ENCODE data around the gene GRAP2. TPM values are rescaled to one million over a fixed set of nuclear protein-coding genes. Genes with fewer than 3 reads are reported as not detected.
A peak's percentile ranks its signal among the peaks of the same experiment; 100 is the strongest.

The GRAP2 gene
- total RNA-seq, 2 experiments from 2014 or later, result 183 to 257 TPM

DNA sequence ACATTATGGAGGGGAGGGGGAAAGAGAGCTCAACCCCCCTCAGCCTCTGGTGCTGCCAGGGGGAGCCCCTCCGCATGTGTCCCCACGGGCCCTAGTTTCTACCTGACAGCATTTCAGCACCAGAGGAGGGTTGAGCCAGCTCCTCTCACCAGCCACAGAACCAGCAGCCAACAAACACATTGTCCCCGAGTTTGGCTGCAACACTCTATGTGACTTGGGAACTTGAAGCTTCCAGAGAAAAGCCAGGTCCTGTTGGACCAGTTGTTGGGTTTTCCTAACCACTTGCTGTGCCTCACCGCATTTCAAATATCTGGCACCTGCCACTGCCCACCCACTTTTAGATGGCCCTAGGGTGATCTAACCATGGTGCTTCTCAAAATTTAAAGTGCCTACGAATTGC, 72.8 kb downstream of the GRAP2 start:
- DNase-seq (no peak), ATAC-seq (no peak)
- Mint-ChIP-seq H3K27me3 (no peaks in the 10 kb centered on the region), H3K36me3 (peaks cover 77% of the 10 kb centered on the region), H3K4me3 (no peak overlapping the region), H3K9me3 (ENCODE audit: low read depth) (no peaks in the 10 kb centered on the region), H3K4me1 (peaks cover 3% of the 10 kb centered on the region), H3K27ac (no peak overlapping the region)
- CTCF ChIA-PET, result interaction anchor here (0.5 to 1.1 kb wide), 2 partner anchors 12 to 372 kb away, joined by 3 to 5 read pairs; no protein-coding TSS in a partner anchor

GRCh38 chr22:39974065-39974464, 73.2 kb downstream of the GRAP2 start:
- Mint-ChIP-seq H3K27ac (no peak overlapping the region), H3K4me3 (no peak overlapping the region), H3K4me1 (peaks cover 6% of the 10 kb centered on the region), H3K9me3 (ENCODE audit: low read depth) (no peaks in the 10 kb centered on the region), H3K27me3 (no peaks in the 10 kb centered on the region), H3K36me3 (peaks cover 73% of the 10 kb centered on the region)
- no peak for ATAC-seq
- CTCF ChIA-PET, result interaction anchor here (0.5 kb wide), 1 partner anchor 372 kb away, joined by 3 read pairs; no protein-coding TSS in a partner anchor
- DNase-seq, result no peak

DNA sequence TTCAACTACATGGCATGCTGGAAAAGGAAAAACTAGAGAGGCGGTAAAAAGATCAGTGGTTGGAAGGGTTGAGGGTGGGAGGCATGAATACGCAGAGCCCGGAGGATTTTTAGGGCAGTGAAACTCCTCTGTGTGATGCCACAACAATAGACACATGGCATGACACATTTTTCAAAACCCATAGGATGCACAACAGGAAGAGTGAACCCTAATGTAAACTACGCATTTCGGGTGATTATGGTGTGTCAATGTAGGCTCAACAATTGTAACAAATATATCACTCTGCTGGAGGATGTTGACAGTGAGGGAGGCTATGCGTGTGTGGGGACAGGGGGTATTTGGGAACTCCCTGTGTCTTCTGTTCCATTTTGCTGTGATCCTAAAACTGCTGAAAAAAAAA, 78.2 kb downstream of the GRAP2 start:
- Mint-ChIP-seq H3K27me3 (no peaks in the 10 kb centered on the region), H3K4me1 (peaks cover 15% of the 10 kb centered on the region), H3K4me3 (no peak overlapping the region), H3K27ac (peak overlapping the region; percentile 30), H3K36me3 (peaks cover 29% of the 10 kb centered on the region), H3K9me3 (ENCODE audit: low read depth) (no peaks in the 10 kb centered on the region)
- no peak for DNase-seq
- ATAC-seq, result no peak
- CTCF ChIA-PET, result no interaction called here

DNA sequence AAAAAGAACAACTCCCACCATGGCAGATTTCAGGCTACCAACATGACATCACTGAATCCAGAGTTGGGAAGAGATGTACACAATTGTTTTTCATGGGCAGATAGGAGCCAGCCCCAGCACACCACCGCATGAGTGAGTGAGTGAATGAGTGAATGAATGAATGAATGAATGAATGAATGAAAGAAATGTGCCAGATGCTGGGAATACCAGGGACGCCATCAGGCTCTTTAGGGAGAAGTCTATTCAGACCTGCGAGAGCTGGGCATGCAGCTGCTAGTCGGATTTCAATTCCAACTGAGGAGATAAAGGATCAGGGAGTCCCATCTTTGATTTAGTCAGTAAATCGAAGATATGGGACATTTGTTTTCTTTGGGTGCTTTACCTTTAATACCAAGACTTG, 78.6 kb downstream of the GRAP2 start:
- H3K27me3 Mint-ChIP-seq, result no peaks in the 10 kb centered on the region
- H3K9me3 Mint-ChIP-seq (ENCODE audit: low read depth), result no peaks in the 10 kb centered on the region
- H3K27ac Mint-ChIP-seq, result peak overlapping the region; percentile 8
- peaks cover 15% of the 10 kb centered on the region for H3K4me1 Mint-ChIP-seq
- no peak for DNase-seq
- CTCF ChIA-PET, result no interaction called here
- peaks cover 27% of the 10 kb centered on the region for H3K36me3 Mint-ChIP-seq
- ATAC-seq, result no peak
- no peak overlapping the region for H3K4me3 Mint-ChIP-seq

DNA sequence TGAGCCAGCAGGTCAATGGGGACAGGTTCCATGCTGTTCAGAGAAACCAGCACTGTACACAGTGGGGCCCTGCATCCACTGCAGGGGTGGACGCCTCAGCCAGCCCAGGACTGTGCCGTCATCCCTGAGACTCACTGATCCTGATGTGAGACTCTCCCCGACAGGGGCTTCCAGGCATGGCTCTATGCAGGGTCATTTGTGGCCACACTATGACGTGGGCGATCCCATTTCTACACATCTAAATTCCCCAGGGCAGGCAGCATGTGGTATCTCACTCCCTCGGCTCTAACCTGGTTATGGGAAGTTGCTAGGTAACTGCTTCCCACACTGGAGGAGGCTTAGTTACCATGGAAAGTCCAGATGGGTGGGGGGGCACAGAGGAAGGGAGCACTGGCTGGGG, 79.7 kb downstream of the GRAP2 start:
- no peak overlapping the region for H3K4me3 Mint-ChIP-seq
- no peaks in the 10 kb centered on the region for H3K9me3 Mint-ChIP-seq (ENCODE audit: low read depth)
- H3K4me1 Mint-ChIP-seq, result peaks cover 19% of the 10 kb centered on the region
- no peaks in the 10 kb centered on the region for H3K27me3 Mint-ChIP-seq
- peaks cover 17% of the 10 kb centered on the region for H3K36me3 Mint-ChIP-seq
- H3K27ac Mint-ChIP-seq, result no peak overlapping the region
- ATAC-seq (peak; percentile 13), DNase-seq (no peak)
- CTCF ChIA-PET, result no interaction called here

DNA sequence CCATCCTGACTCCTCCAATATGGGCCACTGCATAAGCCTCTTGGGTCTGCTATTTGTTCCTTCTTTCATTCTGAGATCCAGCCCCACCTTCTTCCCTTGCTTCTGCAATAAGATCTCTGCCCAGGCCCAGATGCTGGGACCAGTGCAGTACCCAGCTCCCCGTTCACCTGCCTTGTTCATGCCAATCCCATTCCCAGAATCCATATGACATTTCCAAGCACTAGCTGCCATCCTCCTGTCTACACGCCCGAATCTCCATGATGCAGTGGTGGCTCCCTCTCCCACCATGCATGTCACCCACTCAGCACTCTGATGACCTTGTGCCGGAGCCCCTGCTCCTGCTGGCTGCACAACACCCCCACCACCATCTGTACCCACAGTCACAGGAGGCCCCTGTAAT, 82.5 kb downstream of the GRAP2 start:
- H3K9me3 Mint-ChIP-seq (ENCODE audit: low read depth), result no peaks in the 10 kb centered on the region
- CTCF ChIA-PET, result interaction anchor here (0.7 kb wide), 1 partner anchor 228 kb away, joined by 3 read pairs; no protein-coding TSS in a partner anchor
- ATAC-seq, result no peak
- H3K4me1 Mint-ChIP-seq, result peaks cover 21% of the 10 kb centered on the region
- H3K36me3 Mint-ChIP-seq, result no peaks in the 10 kb centered on the region
- no peak overlapping the region for H3K4me3 Mint-ChIP-seq
- DNase-seq, result no peak
- no peaks in the 10 kb centered on the region for H3K27me3 Mint-ChIP-seq
- H3K27ac Mint-ChIP-seq, result no peak overlapping the region

DNA sequence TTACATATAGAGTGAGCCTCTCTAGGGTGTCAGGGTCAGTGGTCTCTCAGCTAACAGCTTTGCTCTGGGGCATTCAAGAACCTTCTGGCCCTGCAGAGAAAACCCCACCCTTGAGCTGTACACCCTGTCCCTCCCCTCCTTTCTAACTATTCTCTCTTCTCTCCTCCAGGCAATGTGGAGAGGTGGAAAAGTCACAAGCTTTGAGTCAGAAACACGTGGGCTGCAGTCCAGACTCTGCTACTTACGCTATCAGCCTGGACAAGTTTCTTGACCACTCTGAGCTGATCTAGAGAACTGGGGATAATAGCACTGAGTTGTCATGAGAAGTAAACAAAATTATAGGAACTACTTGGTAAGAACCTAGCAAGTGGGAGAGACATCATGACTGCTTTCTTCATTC, 83.1 kb downstream of the GRAP2 start:
- H3K4me3 Mint-ChIP-seq, result no peak overlapping the region
- ATAC-seq (no peak), DNase-seq (no peak)
- no peaks in the 10 kb centered on the region for H3K9me3 Mint-ChIP-seq (ENCODE audit: low read depth)
- peaks cover 18% of the 10 kb centered on the region for H3K4me1 Mint-ChIP-seq
- H3K27me3 Mint-ChIP-seq, result peaks cover 4% of the 10 kb centered on the region
- H3K36me3 Mint-ChIP-seq, result no peaks in the 10 kb centered on the region
- no peak overlapping the region for H3K27ac Mint-ChIP-seq
- CTCF ChIA-PET, result interaction anchor here (1.0 kb wide), 1 partner anchor 40 kb away, joined by 3 read pairs; no protein-coding TSS in a partner anchor

GRCh38 chr22:39984746-39985145, 83.9 kb downstream of the GRAP2 start:
- H3K27me3 Mint-ChIP-seq, result peaks cover 6% of the 10 kb centered on the region
- no peaks in the 10 kb centered on the region for H3K9me3 Mint-ChIP-seq (ENCODE audit: low read depth)
- ATAC-seq (no peak), DNase-seq (no peak)
- CTCF ChIA-PET, result interaction anchor here (1.0 kb wide), 1 partner anchor 40 kb away, joined by 3 read pairs; no protein-coding TSS in a partner anchor
- H3K36me3 Mint-ChIP-seq, result no peaks in the 10 kb centered on the region
- peaks cover 13% of the 10 kb centered on the region for H3K4me1 Mint-ChIP-seq
- H3K4me3 Mint-ChIP-seq, result no peak overlapping the region
- no peak overlapping the region for H3K27ac Mint-ChIP-seq

DNA sequence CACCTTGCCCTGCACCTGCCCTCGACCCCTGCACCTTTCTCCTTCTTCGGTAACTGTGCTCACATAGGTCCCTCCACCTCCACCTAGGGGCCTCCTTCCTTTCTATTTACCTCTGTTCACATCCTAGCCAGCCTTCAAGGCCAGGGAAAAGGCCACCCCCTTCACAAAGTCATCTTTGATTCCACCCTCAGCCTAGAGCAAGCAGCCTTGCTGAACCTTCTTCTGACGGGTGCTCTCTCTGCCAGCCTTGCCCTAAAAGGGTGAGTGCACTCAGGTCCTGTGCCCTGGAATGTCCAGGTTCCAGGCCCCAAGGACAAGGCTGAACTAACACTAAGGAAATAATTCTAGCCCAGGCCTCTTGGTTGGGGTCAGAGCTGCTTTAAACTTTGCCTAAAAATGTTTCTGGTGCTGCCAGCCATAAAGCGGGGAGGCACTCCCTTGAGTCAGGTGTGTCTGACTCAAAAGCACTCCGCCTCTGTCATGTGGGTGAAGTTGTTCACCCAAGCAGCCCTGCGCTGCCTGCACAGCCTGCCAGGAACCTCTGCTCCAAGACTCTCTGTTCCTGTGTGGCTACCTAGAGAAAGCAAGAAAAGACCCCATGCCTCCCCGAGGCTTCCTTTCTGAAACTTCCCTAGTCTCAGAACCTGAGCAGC, 84.6 kb downstream of the GRAP2 start:
- Mint-ChIP-seq H3K4me3 (no peak overlapping the region), H3K27ac (no peak overlapping the region), H3K36me3 (no peaks in the 10 kb centered on the region), H3K27me3 (peaks cover 7% of the 10 kb centered on the region), H3K9me3 (ENCODE audit: low read depth) (no peaks in the 10 kb centered on the region), H3K4me1 (peaks cover 9% of the 10 kb centered on the region)
- CTCF ChIA-PET, result interaction anchor here (1.4 kb wide), 1 partner anchor 416 kb away, joined by 7 read pairs; no protein-coding TSS in a partner anchor
- ATAC-seq (peak; percentile 45), DNase-seq (no peak)

- DNase-seq, result no peak
- peaks cover 33% of the 10 kb centered on the region for H3K27me3 Mint-ChIP-seq
- no peak for ATAC-seq
- H3K9me3 Mint-ChIP-seq (ENCODE audit: low read depth), result no peaks in the 10 kb centered on the region
- peaks cover 9% of the 10 kb centered on the region for H3K4me1 Mint-ChIP-seq
- no peaks in the 10 kb centered on the region for H3K36me3 Mint-ChIP-seq
- CTCF ChIA-PET, result no interaction called here
- no peak overlapping the region for H3K4me3 Mint-ChIP-seq
- no peak overlapping the region for H3K27ac Mint-ChIP-seq
Observed at GRCh38 chr22:39988386-39989114, 87.7 kb downstream of the GRAP2 start.

GRCh38 chr22:39989633-39990032, 88.7 kb downstream of the GRAP2 start:
- no peaks in the 10 kb centered on the region for H3K9me3 Mint-ChIP-seq (ENCODE audit: low read depth)
- DNase-seq (no peak), ATAC-seq (no peak)
- H3K4me1 Mint-ChIP-seq, result peaks cover 14% of the 10 kb centered on the region
- CTCF ChIA-PET, result no interaction called here
- H3K4me3 Mint-ChIP-seq, result no peak overlapping the region
- no peaks in the 10 kb centered on the region for H3K36me3 Mint-ChIP-seq
- peaks cover 42% of the 10 kb centered on the region for H3K27me3 Mint-ChIP-seq
- no peak overlapping the region for H3K27ac Mint-ChIP-seq

- Mint-ChIP-seq H3K27ac (no peak overlapping the region), H3K4me1 (peaks cover 9% of the 10 kb centered on the region), H3K27me3 (peaks cover 43% of the 10 kb centered on the region), H3K4me3 (no peak overlapping the region), H3K36me3 (no peaks in the 10 kb centered on the region), H3K9me3 (ENCODE audit: low read depth) (no peaks in the 10 kb centered on the region)
- CTCF ChIA-PET, result interaction anchor here (0.6 to 1.1 kb wide), 2 partner anchors 22 to 34 kb away, joined by 3 read pairs; no protein-coding TSS in a partner anchor
- ATAC-seq (no peak), DNase-seq (no peak)
Observed at GRCh38 chr22:39990686-39991085, 89.8 kb downstream of the GRAP2 start.

DNA sequence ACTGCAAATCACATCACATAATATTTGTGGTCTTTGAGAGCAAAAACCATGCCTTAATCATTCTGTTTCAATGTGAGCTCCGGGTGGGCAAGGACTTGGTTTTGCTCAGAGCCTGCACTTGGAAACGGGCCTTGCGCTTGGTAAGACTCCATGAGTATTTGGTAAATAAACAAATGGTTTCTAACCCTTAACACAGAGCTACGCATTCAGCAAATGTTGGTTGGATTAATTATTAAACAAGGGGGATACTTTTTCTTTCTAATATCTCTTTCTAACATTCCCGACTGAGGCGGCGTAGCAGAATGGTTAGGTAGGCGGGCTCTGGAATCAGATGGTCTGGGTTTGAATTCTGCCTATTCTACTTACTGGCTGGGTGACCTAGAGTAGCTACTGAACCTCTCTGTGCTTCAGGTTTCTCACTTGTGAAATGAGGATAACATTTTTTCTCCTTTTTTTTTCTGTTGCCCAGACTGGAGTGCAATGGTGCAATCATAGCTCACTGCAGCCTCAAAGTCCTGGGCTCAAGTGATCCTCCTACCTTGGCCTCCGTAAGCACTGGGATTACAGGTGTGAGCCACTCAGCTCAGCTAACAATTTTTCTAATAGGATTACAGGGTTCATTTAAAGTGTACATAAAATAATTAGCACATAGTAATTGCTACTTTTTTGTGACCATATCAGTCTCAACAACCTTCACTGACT, 90.4 kb downstream of the GRAP2 start:
- DNase-seq (no peak), ATAC-seq (no peak)
- no peak overlapping the region for H3K4me3 Mint-ChIP-seq
- H3K9me3 Mint-ChIP-seq (ENCODE audit: low read depth), result no peaks in the 10 kb centered on the region
- no peaks in the 10 kb centered on the region for H3K36me3 Mint-ChIP-seq
- H3K4me1 Mint-ChIP-seq, result peaks cover 5% of the 10 kb centered on the region
- no peak overlapping the region for H3K27ac Mint-ChIP-seq
- CTCF ChIA-PET, result interaction anchor here (0.6 to 1.1 kb wide), 2 partner anchors 21 to 33 kb away, joined by 3 read pairs; no protein-coding TSS in a partner anchor
- H3K27me3 Mint-ChIP-seq, result peaks cover 49% of the 10 kb centered on the region

Measured in activated CD8-positive, alpha-beta memory T cell treated with anti-CD3 and anti-CD28 coated beads, Interleukin-2, amount 10 ng/mL, durations not matched to agents 7 days and 5 days (primary cell).